ENCODE data around the gene TXNDC2.
"Not testable (repeated sequence)": the region's sequence is repeated elsewhere in the genome, so short reads cannot be mapped to it uniquely, and the experiment has no call there.

TXNDC2 gene

DNA sequence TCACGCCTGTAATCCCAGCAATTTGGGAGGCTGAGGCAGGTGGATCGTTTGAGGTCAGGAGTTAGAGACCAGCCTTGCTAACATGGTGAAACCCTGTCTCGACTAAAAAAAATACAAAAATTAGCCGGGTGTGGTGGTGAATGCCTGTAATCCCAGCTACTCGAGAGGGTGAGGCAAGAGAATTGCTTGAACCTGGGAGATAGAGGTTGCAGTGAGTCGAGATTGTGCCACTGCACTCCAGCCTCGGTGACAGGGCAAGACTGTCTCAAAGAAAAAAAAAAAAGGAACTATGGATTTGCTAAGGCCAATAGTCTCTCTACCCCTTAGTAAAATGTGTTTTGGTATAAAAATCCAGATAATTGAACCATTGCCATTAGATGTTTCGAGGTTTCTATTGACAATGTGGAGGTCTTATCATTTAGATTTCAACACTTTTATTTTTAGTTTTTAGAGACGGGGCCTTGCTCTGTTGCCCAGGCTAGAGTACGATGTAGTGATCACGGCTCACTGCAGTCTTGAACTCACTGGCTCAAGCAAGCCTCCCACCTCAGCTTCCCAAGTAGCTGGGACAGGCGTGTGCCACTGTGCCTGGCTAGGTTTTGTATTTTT is 1.1 kb upstream of the TXNDC2 start:
- DNase-seq (ENCODE audit: low read depth) = no peak

GRCh38 chr18:9886005-9886348 is 204 bp downstream of the TXNDC2 start:
- no peak for DNase-seq (ENCODE audit: low read depth)

GRCh38 chr18:9887992-9888391 is 2.2 kb downstream of the TXNDC2 start:
- no peak for DNase-seq (ENCODE audit: low read depth)

GRCh38 chr18:9890196-9890595 is 4.4 kb downstream of the TXNDC2 start:
- no peak for DNase-seq (ENCODE audit: low read depth)

DNA sequence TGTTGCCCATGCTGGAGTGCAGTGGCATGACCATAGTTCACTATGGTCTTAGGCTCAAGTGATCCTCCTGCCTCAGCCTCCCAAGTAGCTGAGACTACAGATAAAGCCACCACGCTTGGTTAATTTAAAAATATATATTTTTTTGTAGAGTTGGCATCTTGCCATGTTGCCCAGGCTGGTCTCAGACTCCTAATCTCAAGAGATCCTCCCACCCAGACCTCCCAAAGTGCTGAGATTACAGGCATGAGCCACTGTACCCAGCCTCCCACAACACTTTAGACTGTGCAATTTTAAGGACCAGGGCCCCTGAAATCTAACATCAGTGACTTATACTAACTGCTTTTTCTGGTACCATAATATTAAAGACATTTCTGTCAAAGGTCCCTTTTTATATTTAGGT is 5.2 kb downstream of the TXNDC2 start:
- DNase-seq (ENCODE audit: low read depth) = no peak

- DNase-seq (ENCODE audit: low read depth) = not testable (repeated sequence)
Observed at GRCh38 chr18:9891515-9891914, 5.7 kb downstream of the TXNDC2 start.

- DNase-seq (ENCODE audit: low read depth) = no peak
Observed at GRCh38 chr18:9894454-9895068, 8.8 kb downstream of the TXNDC2 start.

GRCh38 chr18:9897129-9897528 is 11.4 kb downstream of the TXNDC2 start:
- DNase-seq (ENCODE audit: low read depth) = no peak

DNA sequence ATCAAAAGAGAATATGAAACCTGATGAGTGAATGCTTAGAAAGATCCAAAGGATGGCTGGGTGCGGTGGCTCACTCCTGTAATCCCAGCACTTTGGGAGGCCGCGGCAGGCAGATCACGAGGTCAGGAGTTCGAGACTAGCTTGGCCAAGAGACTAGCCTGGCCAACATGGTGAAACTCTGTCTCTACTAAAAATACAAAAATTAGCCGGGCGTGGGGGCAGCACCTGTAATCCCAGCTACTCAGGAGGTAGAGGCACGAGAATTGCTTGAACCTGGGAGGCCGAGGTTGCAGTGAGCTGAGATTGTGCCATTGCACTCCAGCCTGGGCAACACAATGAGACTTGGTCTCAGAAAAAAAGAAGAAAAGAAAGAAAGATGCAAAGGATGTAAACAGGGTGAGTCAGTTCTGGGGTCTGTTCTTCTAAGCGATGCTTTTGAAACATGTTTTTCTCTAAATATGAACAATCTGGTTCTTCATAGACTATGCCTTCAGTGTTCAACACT is 12.1 kb downstream of the TXNDC2 start:
- DNase-seq (ENCODE audit: low read depth) = not testable (repeated sequence)

DNA sequence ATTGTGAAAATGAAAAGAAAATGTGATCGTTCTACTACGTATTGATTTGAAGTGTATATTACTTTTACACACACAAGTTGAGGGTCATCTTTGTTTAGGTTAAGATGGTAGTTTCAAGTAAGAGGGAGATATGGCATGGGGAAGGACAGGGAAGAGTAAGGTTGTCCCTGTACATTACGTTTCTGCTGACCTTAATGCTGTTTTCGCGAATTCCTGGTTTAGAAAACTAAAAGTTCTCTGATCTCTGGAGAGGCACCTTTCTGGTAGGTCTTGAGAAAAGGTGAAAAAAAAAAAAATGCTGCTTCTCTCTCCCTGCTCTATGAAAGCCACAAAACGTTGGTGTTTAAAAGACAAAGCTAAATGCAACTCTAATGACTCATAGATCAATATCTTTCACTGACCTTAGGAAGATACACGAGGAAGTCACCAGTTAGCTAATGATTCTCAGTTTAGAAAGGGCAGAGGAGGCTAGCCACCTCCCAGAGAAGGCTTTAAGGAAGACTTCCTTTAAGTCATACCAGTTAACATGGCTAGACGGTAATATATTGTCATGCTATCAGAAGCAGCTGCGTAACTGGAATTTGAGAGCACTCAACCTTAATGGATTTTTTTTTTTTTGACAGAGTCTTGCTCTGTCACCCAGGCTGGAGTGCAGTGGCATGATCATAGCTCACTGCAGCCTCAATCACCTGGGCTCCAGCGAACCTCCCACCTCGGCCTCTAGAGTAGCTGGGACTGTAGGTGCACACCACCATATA is 13.2 kb downstream of the TXNDC2 start:
- DNase-seq (ENCODE audit: low read depth) = no peak

DNA sequence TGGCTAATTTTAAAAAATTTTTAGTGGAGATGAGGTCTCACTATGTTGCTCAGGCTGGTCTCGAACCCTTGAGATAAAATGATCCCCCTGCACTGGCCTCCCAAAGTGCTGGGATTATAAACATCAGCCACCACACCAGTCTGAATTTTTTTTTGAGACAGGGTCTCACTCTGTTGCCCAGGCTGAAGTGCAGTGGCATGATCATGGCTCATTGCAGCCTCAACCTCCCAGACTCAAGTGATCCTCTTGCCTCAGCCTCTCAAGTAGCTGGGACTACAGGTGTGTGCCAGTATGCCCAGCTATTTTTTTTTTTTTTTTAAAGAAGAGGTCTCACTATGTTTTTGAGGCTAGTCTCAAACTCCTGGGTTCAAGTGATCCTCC is 13.8 kb downstream of the TXNDC2 start:
- not testable (repeated sequence) for DNase-seq (ENCODE audit: low read depth)

DNA sequence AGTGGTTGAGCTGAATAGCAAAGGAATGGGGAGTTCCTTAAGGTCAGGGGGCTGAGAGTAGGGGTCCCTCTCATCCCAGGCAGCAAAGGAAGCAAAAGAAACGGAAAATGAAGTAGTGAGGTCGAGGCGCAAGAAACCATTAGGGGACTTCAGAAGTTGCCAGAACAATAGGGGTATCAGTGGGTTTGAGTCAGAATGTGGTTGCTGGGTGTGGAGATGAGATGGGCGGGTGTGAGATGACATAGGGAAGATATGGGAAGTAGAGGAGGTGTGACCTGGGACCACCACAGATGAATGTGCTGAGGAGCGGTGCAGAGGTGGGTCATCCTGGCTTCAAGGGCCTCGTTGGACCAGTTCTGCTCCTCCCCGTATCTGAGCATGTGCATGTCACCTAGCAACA is 14.9 kb downstream of the TXNDC2 start:
- no peak for DNase-seq (ENCODE audit: low read depth)

- no peak for DNase-seq (ENCODE audit: low read depth)
Observed at GRCh38 chr18:9901377-9901776, 15.6 kb downstream of the TXNDC2 start.

- not testable (repeated sequence) for DNase-seq (ENCODE audit: low read depth)
Observed at GRCh38 chr18:9902264-9902663, 16.5 kb downstream of the TXNDC2 start.

- DNase-seq (ENCODE audit: low read depth) = no peak
Observed at GRCh38 chr18:9902832-9903231, 17.1 kb downstream of the TXNDC2 start.

- no peak for DNase-seq (ENCODE audit: low read depth)
Observed at GRCh38 chr18:9905401-9905922, 19.7 kb downstream of the TXNDC2 start.

- no peak for DNase-seq (ENCODE audit: low read depth)
Observed at GRCh38 chr18:9906481-9906880, 20.7 kb downstream of the TXNDC2 start.

DNA sequence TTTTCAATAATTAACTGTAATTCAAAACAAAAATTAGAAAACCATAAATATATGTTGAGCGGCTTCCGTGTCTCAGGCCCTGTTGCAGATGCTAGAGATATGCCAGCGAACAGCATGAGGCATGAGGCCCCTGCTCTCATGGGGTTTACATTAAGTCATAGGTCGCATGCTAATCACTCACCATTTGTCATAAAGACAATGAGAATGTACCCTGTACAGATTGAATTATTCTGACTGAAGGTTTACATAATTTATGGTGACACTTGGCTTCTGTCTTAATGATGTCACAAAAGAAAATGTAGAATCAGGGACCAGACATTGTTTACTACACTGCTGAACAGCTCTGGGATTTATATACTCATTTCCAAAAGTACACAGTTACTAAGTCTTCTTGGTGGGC is 22.1 kb downstream of the TXNDC2 start:
- DNase-seq (ENCODE audit: low read depth) = no peak

GRCh38 chr18:9910071-9910470 is 24.3 kb downstream of the TXNDC2 start:
- no peak for DNase-seq (ENCODE audit: low read depth)

DNA sequence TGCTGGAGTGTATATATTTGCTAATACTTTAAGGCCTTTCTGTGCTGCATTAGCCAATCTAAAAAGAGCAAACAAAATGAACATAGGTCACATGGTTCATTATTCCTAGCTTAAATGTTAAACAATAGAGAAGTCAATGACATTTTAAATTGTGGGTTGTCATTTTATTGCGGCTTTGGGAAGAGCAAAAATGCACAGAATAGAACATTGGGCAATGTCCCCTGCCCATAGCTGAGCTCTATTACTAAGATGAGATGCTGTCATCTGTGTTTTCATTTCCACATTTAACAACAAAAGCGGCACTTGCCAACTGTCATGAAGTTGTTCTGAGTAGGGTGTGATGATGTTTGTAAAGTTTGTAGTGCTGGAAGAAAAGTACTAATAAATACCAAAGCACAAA is 24.9 kb downstream of the TXNDC2 start:
- no peak for DNase-seq (ENCODE audit: low read depth)

DNA sequence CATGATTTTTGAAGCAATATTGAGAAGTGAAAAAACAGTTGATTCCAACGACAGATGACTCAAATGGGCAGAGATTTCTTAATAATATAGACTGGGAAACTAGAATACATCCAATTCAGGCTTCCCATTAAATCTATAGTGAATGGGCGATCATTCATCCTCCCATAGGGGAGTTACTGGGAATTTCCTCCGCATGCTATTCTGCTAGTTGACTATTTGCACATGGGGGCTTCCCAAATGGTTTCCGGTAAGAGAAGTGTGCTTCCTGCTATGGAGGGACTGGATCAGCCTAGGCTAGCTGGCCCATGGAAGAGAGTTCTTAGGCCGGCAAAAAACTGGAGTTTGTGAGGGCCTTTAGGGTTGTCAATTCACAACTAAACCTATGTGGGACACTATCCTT is 25.5 kb downstream of the TXNDC2 start:
- DNase-seq (ENCODE audit: low read depth) = no peak

DNA sequence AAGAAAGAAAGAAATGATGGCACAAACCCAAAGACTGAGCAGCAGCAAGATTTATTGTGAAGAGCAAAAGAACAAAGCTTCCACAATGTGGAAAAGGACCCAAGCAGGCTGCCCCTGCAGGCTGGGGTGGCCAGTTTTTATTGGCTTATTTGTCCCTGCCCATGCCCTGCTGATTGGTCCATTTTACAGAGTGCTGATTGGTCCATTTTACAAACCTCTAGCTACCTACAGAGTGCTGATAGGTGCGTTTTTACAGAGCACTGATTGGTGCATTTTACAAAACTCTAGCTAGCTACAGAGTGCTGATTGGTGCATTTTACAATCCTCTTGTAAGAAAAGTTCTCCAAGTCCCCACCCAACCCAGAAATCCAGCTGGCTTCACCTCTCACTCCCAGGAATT is 26.5 kb downstream of the TXNDC2 start:
- not testable (repeated sequence) for DNase-seq (ENCODE audit: low read depth)

GRCh38 chr18:9913151-9913525 is 27.4 kb downstream of the TXNDC2 start:
- DNase-seq (ENCODE audit: low read depth) = no peak

All from activated T-cell treated with anti-CD3 and anti-CD28 coated beads for 48 hours (primary cell).